ENCODE data around the gene PSEN1.

Gene PSEN1

DNA sequence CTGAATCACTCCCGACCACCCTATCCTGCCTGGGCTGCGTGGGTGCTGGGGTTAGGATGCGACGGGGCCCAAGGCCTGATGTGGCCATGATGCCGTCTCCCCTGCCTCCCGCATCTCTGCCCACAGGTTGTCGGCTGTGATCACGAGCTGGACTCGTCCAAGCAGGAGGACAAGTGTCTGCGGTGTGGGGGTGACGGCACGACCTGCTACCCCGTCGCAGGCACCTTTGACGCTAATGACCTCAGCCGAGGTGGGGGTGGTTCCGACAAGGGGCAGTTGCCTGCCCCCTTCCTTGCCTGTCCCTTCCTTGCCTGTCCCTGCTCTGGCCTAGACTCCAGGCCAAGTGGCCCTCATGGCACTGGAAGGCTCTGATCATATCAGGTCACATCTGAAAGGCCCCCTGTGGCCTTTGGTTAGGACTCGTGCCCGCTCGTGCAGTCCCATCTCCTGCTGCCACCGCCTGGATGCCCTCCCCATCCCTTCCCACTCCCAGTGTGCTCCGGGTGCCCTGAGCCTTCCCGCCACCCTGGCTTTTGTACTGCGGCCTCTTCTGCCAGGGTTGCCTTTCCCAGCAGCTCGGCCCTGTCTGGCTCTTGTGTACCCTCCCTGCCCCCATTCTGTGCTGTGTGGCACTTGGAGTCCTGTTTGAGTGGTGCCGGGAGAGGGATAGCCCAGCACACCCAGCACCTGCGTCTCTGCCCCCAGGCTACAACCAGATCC lies 114.6 kb downstream of the PSEN1 start:
- no peak overlapping the region for H3K27ac ChIP-seq
- TF ChIP-seq, protein P1, sequence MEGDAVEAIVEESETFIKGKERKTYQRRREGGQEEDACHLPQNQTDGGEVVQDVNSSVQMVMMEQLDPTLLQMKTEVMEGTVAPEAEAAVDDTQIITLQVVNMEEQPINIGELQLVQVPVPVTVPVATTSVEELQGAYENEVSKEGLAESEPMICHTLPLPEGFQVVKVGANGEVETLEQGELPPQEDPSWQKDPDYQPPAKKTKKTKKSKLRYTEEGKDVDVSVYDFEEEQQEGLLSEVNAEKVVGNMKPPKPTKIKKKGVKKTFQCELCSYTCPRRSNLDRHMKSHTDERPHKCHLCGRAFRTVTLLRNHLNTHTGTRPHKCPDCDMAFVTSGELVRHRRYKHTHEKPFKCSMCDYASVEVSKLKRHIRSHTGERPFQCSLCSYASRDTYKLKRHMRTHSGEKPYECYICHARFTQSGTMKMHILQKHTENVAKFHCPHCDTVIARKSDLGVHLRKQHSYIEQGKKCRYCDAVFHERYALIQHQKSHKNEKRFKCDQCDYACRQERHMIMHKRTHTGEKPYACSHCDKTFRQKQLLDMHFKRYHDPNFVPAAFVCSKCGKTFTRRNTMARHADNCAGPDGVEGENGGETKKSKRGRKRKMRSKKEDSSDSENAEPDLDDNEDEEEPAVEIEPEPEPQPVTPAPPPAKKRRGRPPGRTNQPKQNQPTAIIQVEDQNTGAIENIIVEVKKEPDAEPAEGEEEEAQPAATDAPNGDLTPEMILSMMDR (conservative IDR thresholded peaks at IDR 0.05): no peak

DNA sequence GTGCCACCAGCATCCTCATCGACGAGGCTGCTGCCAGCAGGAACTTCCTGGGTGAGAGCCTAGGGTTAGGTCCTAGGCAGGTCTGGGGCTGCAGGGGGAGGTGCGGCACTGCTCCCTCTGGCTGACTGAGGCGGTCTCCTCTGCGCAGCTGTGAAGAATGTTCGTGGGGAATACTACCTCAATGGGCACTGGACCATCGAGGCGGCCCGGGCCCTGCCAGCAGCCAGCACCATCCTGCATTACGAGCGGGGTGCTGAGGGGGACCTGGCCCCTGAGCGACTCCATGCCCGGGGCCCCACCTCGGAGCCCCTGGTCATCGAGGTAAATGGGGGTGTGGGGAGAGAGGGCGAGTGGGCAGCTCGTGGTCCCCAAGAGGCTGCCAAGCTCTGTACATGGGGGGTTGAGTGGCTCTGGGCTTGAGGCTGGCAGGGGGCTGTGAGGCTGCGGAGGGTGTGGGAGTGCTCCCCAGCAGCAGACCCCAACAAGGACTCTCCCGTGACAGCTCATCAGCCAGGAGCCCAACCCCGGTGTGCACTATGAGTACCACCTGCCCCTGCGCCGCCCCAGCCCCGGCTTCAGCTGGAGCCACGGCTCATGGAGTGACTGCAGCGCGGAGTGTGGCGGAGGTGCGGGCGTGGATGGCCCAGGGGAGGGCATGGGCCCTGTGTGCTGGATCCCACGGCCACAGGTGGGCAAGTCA lies 115.4 kb downstream of the PSEN1 start:
- TF ChIP-seq, protein P1 (conservative IDR thresholded peaks at IDR 0.05): no peak
- H3K27ac ChIP-seq: no peak overlapping the region

DNA sequence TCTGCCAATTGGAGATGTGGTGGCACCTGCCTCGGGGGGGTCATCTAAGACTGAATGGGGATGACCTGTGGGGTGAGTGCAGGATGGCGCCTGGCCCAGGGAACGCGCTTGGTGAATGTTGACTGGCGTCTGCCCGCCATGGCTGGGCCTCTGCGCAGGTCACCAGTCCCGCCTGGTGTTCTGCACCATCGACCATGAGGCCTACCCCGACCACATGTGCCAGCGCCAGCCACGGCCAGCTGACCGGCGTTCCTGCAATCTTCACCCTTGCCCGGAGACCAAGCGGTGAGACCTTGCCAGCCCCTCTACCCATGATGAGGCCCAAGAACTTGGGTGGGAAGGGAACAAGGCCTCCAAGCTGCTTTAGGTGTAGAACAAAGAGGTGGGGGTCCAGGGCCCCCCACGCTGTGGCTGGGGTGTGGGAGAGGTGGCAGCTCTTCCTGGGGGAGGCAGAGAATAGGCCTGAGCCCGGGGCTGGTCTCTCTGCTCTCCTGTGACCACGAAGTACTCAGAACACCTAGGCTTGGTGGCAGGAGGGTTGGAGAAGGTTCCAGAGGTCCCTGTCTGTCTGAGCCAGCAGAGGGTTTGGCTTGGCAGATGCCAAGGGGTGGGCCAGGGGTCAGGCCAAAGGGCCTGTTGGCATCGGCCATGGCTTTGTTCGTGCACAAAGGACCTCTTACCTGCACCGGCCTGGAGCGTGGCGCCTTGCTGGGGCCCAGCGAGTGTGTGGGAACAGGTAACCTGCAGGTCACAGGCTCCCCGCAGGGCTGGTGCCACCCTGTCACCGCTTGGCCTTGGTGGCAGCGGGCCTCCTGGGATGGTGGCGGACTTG lies 116.4 kb downstream of the PSEN1 start:
- H3K27ac ChIP-seq: no peak overlapping the region
- TF ChIP-seq, protein P1 (conservative IDR thresholded peaks at IDR 0.05): no peak

DNA sequence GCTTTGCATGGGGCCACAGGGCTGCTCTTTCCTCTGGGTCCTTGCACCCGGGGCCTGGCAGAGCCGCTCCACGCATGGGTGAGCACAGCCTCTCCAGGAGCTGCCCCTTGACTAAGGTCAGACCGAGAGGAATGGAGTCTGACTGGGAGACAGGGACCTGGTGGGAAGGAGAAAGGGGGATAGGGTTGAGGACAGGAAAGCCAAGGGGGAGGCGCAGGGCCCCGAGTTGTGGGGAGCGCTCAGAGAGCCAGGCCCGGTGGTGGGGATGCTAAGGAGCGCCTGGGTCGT lies 117.0 kb downstream of the PSEN1 start:
- H3K27ac ChIP-seq: no peak overlapping the region
- TF ChIP-seq, protein P1 (conservative IDR thresholded peaks at IDR 0.05): no peak

DNA sequence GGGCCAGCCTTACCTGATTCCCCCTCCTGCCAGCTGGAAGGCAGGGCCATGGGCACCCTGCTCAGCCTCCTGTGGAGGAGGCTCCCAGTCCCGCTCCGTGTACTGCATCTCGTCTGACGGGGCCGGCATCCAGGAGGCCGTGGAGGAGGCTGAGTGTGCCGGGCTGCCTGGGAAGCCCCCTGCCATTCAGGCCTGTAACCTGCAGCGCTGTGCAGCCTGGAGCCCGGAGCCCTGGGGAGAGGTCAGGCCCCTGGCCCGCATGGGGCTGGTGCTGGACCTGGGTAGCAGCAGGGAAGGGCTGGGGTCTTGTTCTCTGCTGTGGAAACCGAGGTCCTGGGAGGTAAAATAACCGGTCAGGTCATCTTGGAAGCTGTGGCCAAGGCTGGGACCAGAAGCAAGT lies 117.4 kb downstream of the PSEN1 start:
- TF ChIP-seq, protein P1 (conservative IDR thresholded peaks at IDR 0.05): no peak
- no peak overlapping the region for H3K27ac ChIP-seq

DNA sequence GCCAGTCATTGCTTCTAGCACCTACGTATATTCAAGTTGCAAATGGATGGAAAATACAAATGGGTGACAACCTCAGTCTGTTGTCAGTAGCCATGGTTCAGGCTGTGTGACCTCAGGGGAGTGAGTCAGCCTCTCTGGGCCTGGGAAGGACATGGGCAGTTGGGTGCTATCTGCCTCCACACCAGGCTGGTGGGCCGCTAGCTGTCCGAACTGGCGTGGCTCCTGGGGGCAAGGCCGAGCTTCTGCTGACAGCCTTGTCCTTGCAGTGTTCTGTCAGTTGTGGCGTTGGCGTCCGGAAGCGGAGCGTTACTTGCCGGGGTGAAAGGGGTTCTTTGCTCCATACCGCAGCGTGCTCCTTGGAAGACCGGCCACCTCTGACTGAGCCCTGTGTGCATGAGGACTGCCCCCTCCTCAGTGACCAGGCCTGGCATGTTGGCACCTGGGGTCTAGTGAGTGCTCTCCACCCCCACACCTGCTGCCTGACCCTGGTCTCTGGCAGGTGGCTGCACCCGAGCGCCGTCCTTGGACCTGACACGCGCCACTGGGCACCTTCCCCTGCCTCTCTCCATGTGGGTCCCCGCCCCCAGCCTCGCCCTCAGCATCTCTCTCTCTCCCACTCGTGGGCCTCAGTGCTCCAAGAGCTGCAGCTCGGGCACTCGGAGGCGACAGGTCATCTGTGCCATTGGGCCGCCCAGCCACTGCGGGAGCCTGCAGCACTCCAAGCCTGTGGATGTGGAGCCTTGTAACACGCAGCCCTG lies 118.1 kb downstream of the PSEN1 start:
- H3K27ac ChIP-seq: no peak overlapping the region
- TF ChIP-seq, protein P1 (conservative IDR thresholded peaks at IDR 0.05): no peak

DNA sequence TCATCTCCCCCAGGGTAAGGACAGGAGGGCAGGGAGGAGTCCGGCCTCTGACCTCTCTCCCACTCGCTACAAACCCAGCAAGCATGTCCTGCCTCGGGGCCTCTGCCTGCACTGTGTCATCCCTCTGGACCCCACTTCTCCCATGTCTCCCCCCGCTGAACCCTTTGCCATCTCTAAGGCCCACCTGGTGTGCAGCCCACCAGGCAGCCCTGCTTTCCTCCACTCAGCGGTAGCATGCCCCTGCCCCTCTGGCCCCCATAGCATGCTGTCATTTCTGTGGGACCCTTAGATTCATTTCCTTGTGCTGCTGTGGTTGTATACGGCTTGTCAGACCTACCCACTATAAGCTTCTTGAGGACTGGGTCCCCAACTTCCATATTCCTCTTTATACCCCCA lies 118.7 kb downstream of the PSEN1 start:
- H3K27ac ChIP-seq: no peak overlapping the region
- TF ChIP-seq, protein P1 (conservative IDR thresholded peaks at IDR 0.05): no peak

All from VCaP (cell line).